ENCODE data around the gene CLNK. TPM values are rescaled to one million over a fixed set of nuclear protein-coding genes. Genes with fewer than 3 reads are reported as not detected.
A peak's percentile ranks its signal among the peaks of the same experiment; 100 is the strongest.

The CLNK gene
- total RNA-seq, 1 donor from 2014 or later = not detected

GRCh38 chr4:10587697-10588096 lies 96.9 kb downstream of the CLNK start:
- H3K4me3 Mint-ChIP-seq (ENCODE audit: unreplicated experiment) = no peak overlapping the region
- peaks cover 13% of the 10 kb centered on the region for H3K4me1 Mint-ChIP-seq (ENCODE audit: unreplicated experiment)
- no peak overlapping the region for H3K27ac Mint-ChIP-seq (ENCODE audit: unreplicated experiment)
- no peak for TF ChIP-seq CTCF (IDR thresholded peaks at IDR 0.05; ENCODE audit: unreplicated experiment)
- H3K9me3 Mint-ChIP-seq (ENCODE audit: unreplicated experiment) = no peaks in the 10 kb centered on the region
- DNase-seq (ENCODE audit: low spot score) = no peak
- H3K36me3 Mint-ChIP-seq (ENCODE audit: low read depth, unreplicated experiment) = no peaks in the 10 kb centered on the region
- H3K27me3 Mint-ChIP-seq (ENCODE audit: unreplicated experiment) = no peaks in the 10 kb centered on the region

GRCh38 chr4:10587296-10587695 lies 97.3 kb downstream of the CLNK start:
- H3K9me3 Mint-ChIP-seq (ENCODE audit: unreplicated experiment) = no peaks in the 10 kb centered on the region
- peaks cover 13% of the 10 kb centered on the region for H3K4me1 Mint-ChIP-seq (ENCODE audit: unreplicated experiment)
- no peak for TF ChIP-seq CTCF (IDR thresholded peaks at IDR 0.05; ENCODE audit: unreplicated experiment)
- H3K4me3 Mint-ChIP-seq (ENCODE audit: unreplicated experiment) = no peak overlapping the region
- DNase-seq (ENCODE audit: low spot score) = no peak
- H3K27ac Mint-ChIP-seq (ENCODE audit: unreplicated experiment) = no peak overlapping the region
- H3K36me3 Mint-ChIP-seq (ENCODE audit: low read depth, unreplicated experiment) = no peaks in the 10 kb centered on the region
- H3K27me3 Mint-ChIP-seq (ENCODE audit: unreplicated experiment) = no peaks in the 10 kb centered on the region

- peaks cover 1% of the 10 kb centered on the region for H3K27me3 Mint-ChIP-seq (ENCODE audit: unreplicated experiment)
- H3K36me3 Mint-ChIP-seq (ENCODE audit: low read depth, unreplicated experiment) = no peaks in the 10 kb centered on the region
Observed at GRCh38 chr4:10584042-10584441, 100.5 kb downstream of the CLNK start.

GRCh38 chr4:10582951-10583350 lies 101.6 kb downstream of the CLNK start:
- no peaks in the 10 kb centered on the region for H3K36me3 Mint-ChIP-seq (ENCODE audit: low read depth, unreplicated experiment)
- no peak for DNase-seq (ENCODE audit: low spot score)
- no peaks in the 10 kb centered on the region for H3K9me3 Mint-ChIP-seq (ENCODE audit: unreplicated experiment)
- H3K4me3 Mint-ChIP-seq (ENCODE audit: unreplicated experiment) = no peak overlapping the region
- TF ChIP-seq CTCF (IDR thresholded peaks at IDR 0.05; ENCODE audit: unreplicated experiment) = no peak
- no peak overlapping the region for H3K27ac Mint-ChIP-seq (ENCODE audit: unreplicated experiment)
- peaks cover 1% of the 10 kb centered on the region for H3K27me3 Mint-ChIP-seq (ENCODE audit: unreplicated experiment)
- no peaks in the 10 kb centered on the region for H3K4me1 Mint-ChIP-seq (ENCODE audit: unreplicated experiment)

More at GRCh38 chr4:10584042-10584441, 100.5 kb downstream of the CLNK start:
- Mint-ChIP-seq H3K4me3 (ENCODE audit: unreplicated experiment) (no peak overlapping the region), H3K9me3 (ENCODE audit: unreplicated experiment) (no peaks in the 10 kb centered on the region), H3K4me1 (ENCODE audit: unreplicated experiment) (peaks cover under 1% of the 10 kb centered on the region), H3K27ac (ENCODE audit: unreplicated experiment) (no peak overlapping the region)
- no peak for DNase-seq (ENCODE audit: low spot score)
- TF ChIP-seq CTCF (IDR thresholded peaks at IDR 0.05; ENCODE audit: unreplicated experiment) = no peak

- Mint-ChIP-seq H3K9me3 (ENCODE audit: unreplicated experiment) (no peaks in the 10 kb centered on the region), H3K27ac (ENCODE audit: unreplicated experiment) (no peak overlapping the region), H3K4me3 (ENCODE audit: unreplicated experiment) (no peak overlapping the region), H3K27me3 (ENCODE audit: unreplicated experiment) (peaks cover 1% of the 10 kb centered on the region), H3K36me3 (ENCODE audit: low read depth, unreplicated experiment) (no peaks in the 10 kb centered on the region), H3K4me1 (ENCODE audit: unreplicated experiment) (no peaks in the 10 kb centered on the region)
- peak; percentile 51 for DNase-seq (ENCODE audit: low spot score)
- TF ChIP-seq CTCF (IDR thresholded peaks at IDR 0.05; ENCODE audit: unreplicated experiment) = peak; percentile 86
Observed at GRCh38 chr4:10582059-10582686, 102.4 kb downstream of the CLNK start.
